Tibial nerve (tissue), 4 donors: ENCODE measurements around the gene ARPIN. TPM values are rescaled to one million over a fixed set of nuclear protein-coding genes. Genes with fewer than 3 reads are reported as not detected.

Source experiments
- DNase-seq, 2 donors: peaks; one replicate each; pipeline ENCODE4 v3.0.0-alpha.2; 2019; ENCODE audit warnings: low spot score in 2 of 2
- H3K27ac ChIP-seq, 4 donors: fragments of 200-600 bp; sonication (generic) in 3 of 4; one replicate each; pipeline ENCODE4 v1.5.1; 2017 to 2019; ENCODE audit warnings: mild to moderate bottlenecking in 1 of 4
- H3K27me3 ChIP-seq, 2 donors: fragments of 200-600 bp; sonication (generic) in 1 of 2; one replicate each; pipeline versions ENCODE4 v1.5.1 to v1.6.0; 2017 to 2019
- H3K36me3 ChIP-seq, 3 donors: fragments of 200-600 bp; sonication (generic); one replicate each; pipeline ENCODE4 v1.5.1; 2018 to 2019
- H3K4me1 ChIP-seq, 4 donors: fragments of 200-600 bp; sonication (generic) in 3 of 4; one replicate each; pipeline ENCODE4 v1.5.1; 2017 to 2019
- H3K4me3 ChIP-seq, 4 donors: fragments of 200-600 bp; sonication (generic) in 3 of 4; one replicate each; pipeline ENCODE4 v1.5.1; 2017 to 2019; ENCODE audit warnings: mild to moderate bottlenecking in 1 of 4, moderate library complexity in 1 of 4
- H3K9me3 ChIP-seq, 4 donors: fragments of 200-600 bp; sonication (generic) in 3 of 4; one replicate each; pipeline ENCODE4 v1.5.1; 2017 to 2019
- EP300 ChIP-seq, 2 donors: sonication (generic); formaldehyde crosslinking; IDR thresholded peaks; one replicate each; pipeline ENCODE4 v1.6.1; 2017; ENCODE audit warnings: antibody characterized with exemption in 2 of 2, mild to moderate bottlenecking in 1 of 2
- POLR2A ChIP-seq, 2 donors: fragments of 450-650 bp; IDR thresholded peaks; one replicate each; pipeline ENCODE4 v1.6.1; 2017; ENCODE audit warnings: antibody characterized with exemption in 2 of 2, mild to moderate bottlenecking in 2 of 2, moderate library complexity in 2 of 2
- WGBS, 2 donors: methylation state at CpG; one replicate each; pipeline ENCODE4 v1.1.5; 2018; 5-methylcytosine and 5-hydroxymethylcytosine counted together
- total RNA-seq, 4 donors: library from RNA; depleted of rRNA; stranded (reverse); fragments of >200 nt; gene quantifications; one replicate each; pipeline ENCODE4 v1.1.0, GENCODE V29; 2016
- TF ChIP-seq, protein P1 (sequence below), 5 experiments: fragments of 200-600 bp in 3 of 5; fragments of 450-650 bp in 2 of 5; sonication (generic) in 3 of 5; IDR thresholded peaks; one replicate each; pipeline ENCODE4 v1.5.1; 2016 to 2019; ENCODE audit warnings: antibody characterized with exemption in 5 of 5, mild to moderate bottlenecking in 3 of 5, moderate library complexity in 2 of 5

Gene ARPIN
- total RNA-seq, 4 donors from 2014 or later = 21.0 to 32.6 (median 25.6) TPM

DNA sequence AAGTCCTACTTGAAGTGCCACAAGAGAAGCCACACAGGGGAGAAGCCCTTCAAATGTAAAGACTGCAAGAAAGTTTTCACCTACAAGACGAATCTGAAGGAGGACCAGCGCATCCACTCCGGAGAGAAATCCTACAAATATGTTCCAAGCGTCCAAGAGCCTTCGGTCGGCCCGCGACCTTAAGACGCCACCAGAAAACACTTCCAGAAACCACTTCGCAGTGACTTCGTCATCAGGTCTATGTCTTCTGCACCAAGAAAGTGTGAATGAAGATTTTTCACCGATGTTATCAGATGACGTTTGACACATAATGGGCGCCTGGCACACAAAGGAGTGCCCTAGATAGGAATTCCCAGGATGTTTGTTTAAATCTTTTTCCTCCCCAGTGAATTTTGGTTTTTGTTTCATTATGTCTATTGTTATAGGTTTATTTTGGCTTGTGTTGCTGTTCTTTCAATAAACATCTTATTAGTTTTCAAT is 24.1 kb upstream of the ARPIN start:
- H3K4me1 ChIP-seq = no peaks in the 10 kb centered on the region
- WGBS, 2 donors = 93 to 94% methylated on average over 14 of the region's 14 CpGs
- no peaks in the 10 kb centered on the region for H3K9me3 ChIP-seq
- TF ChIP-seq POLR2A (IDR thresholded peaks at IDR 0.05) = no peak
- TF ChIP-seq, protein P1, sequence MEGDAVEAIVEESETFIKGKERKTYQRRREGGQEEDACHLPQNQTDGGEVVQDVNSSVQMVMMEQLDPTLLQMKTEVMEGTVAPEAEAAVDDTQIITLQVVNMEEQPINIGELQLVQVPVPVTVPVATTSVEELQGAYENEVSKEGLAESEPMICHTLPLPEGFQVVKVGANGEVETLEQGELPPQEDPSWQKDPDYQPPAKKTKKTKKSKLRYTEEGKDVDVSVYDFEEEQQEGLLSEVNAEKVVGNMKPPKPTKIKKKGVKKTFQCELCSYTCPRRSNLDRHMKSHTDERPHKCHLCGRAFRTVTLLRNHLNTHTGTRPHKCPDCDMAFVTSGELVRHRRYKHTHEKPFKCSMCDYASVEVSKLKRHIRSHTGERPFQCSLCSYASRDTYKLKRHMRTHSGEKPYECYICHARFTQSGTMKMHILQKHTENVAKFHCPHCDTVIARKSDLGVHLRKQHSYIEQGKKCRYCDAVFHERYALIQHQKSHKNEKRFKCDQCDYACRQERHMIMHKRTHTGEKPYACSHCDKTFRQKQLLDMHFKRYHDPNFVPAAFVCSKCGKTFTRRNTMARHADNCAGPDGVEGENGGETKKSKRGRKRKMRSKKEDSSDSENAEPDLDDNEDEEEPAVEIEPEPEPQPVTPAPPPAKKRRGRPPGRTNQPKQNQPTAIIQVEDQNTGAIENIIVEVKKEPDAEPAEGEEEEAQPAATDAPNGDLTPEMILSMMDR (IDR thresholded peaks at IDR 0.05) = no peak
- TF ChIP-seq EP300 (IDR thresholded peaks at IDR 0.05) = no peak
- DNase-seq = no peak
- H3K27ac ChIP-seq = no peak overlapping the region
- no peaks in the 10 kb centered on the region for H3K36me3 ChIP-seq
- no peaks in the 10 kb centered on the region for H3K27me3 ChIP-seq
- H3K4me3 ChIP-seq = no peak overlapping the region

DNA sequence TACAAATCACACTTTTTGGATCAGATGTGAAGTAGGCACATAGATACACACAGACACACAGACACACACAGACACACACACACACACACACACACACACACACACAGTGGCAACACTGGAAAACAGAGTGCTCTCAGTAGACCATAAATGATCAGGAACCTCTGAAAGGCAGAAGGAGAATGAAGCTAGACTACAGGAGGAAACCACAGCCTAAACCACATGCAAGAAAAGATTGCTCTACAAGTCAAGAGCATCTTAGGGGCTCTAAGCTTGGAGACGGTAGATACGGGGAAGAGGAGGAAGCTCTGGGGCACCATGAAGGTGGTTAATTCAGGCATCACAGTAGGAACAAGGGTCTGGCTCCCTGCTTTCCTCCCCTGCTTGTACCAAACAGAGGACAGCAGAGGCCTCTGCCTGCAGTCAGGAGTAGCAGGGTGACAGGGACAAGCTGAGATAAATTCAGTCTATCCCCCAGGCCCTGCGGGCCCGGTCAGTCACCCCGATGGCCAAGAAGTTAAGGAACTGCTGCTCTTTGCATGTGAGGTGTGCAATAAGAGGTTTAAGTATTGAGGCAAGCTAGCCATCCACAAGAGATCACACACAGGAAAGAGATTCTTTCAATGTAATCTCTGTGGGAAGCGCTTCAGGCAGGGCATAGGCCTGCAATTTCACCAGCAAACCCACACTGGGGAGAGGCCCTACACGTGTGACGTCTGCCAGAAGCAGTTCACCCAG is 23.5 kb upstream of the ARPIN start:
- H3K4me3 ChIP-seq = no peak overlapping the region
- no peaks in the 10 kb centered on the region for H3K27me3 ChIP-seq
- DNase-seq = no peak
- H3K9me3 ChIP-seq = no peaks in the 10 kb centered on the region
- TF ChIP-seq, protein P1 (IDR thresholded peaks at IDR 0.05) = no peak
- no peak for TF ChIP-seq EP300 (IDR thresholded peaks at IDR 0.05)
- TF ChIP-seq POLR2A (IDR thresholded peaks at IDR 0.05) = no peak
- H3K36me3 ChIP-seq = no peaks in the 10 kb centered on the region
- H3K27ac ChIP-seq = no peak overlapping the region
- no peaks in the 10 kb centered on the region for H3K4me1 ChIP-seq
- WGBS, 2 donors = 70 to 85% methylated on average over 8 of the region's 8 CpGs

DNA sequence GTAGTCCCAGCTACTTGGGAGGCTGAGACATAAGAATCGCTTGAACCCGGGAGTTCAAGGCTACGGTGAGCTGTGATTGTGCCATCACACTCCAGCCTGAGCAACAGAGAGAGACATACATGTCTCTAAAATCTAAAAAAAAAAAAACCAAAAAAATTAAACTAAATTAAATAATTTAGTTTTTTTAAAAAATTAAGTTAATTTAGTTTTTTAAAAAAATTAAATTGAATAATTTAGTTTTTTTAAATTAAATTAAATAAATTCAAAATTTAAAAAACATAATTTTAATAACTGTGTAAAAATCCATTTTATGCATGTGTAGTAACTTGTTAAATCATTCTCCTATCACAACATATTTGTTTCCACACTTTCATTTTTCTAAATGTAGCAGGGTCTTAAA is 20.1 kb upstream of the ARPIN start:
- WGBS, 2 donors = 96 to 99% methylated on average over 3 of the region's 3 CpGs
- no peak for DNase-seq

DNA sequence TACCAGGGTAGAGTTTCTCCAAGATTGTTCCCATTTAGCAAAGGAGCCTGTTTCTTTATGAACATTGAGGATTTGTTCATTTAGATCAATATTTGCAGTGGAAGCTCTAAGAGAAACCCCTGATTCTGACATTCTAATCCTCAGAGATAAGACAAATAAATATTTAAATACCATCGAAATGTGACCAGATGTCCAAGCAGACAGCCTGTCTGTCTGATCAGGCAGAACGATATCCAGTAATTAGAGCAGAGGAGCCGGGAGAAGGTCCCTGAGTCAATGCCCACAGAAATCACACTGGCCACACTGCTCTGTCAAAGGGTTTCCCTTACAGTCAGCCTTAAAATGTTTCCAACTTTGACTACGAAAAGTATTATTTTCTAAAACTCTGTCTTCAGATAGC is 15.7 kb upstream of the ARPIN start:
- Histone ChIP-seq H3K27ac (no peak overlapping the region), H3K4me3 (no peak overlapping the region), H3K36me3 (no peaks in the 10 kb centered on the region), H3K4me1 (no peaks in the 10 kb centered on the region), H3K27me3 (no peaks in the 10 kb centered on the region), H3K9me3 (no peaks in the 10 kb centered on the region)
- 79 to 87% methylated on average over 4 of the region's 4 CpGs for WGBS, 2 donors
- TF ChIP-seq POLR2A (IDR thresholded peaks at IDR 0.05) = no peak
- TF ChIP-seq, protein P1 (IDR thresholded peaks at IDR 0.05) = no peak
- no peak for TF ChIP-seq EP300 (IDR thresholded peaks at IDR 0.05)
- DNase-seq = no peak

More for the DNA sequence above, 20.1 kb upstream of the ARPIN start:
- no peak overlapping the region for H3K27ac ChIP-seq
- H3K27me3 ChIP-seq = no peaks in the 10 kb centered on the region
- H3K4me1 ChIP-seq = no peaks in the 10 kb centered on the region
- no peaks in the 10 kb centered on the region for H3K9me3 ChIP-seq
- H3K36me3 ChIP-seq = no peaks in the 10 kb centered on the region
- no peak overlapping the region for H3K4me3 ChIP-seq
- TF ChIP-seq EP300 (IDR thresholded peaks at IDR 0.05) (no peak), POLR2A (IDR thresholded peaks at IDR 0.05) (no peak)
- TF ChIP-seq, protein P1 (IDR thresholded peaks at IDR 0.05) = no peak

DNA sequence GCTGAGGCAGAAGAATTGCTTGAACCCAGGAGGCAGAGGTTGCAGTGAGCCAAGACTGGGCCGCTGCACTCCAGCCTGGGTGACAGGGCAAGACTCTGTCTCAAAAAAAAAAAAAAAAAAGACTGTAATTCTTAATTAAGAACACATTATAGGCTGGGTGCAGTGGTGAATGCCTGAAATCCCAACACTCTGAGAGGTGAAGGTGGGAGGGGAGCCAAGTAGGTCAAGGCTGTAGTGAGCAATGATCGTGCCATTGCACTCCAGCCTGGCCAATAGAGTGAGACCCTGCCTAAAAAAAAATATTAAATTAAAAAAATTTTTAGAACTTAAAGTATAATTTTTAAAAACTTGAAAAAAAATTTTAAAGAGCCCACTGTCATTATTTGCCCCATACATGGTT is 13.4 kb upstream of the ARPIN start:
- Histone ChIP-seq H3K9me3 (no peaks in the 10 kb centered on the region), H3K4me3 (no peak overlapping the region), H3K4me1 (no peaks in the 10 kb centered on the region), H3K27me3 (no peaks in the 10 kb centered on the region), H3K36me3 (no peaks in the 10 kb centered on the region), H3K27ac (no peak overlapping the region)
- no peak for DNase-seq
- 73 to 80% methylated on average over 2 of the region's 2 CpGs for WGBS, 2 donors
- no peak for TF ChIP-seq POLR2A (IDR thresholded peaks at IDR 0.05)
- TF ChIP-seq EP300 (IDR thresholded peaks at IDR 0.05) = no peak
- TF ChIP-seq, protein P1 (IDR thresholded peaks at IDR 0.05) = no peak
